ENCODE measurements around the gene FBXL17.

Gene FBXL17

GRCh38 chr5:107809201-107810034 is 572.5 kb downstream of the FBXL17 start:
- no peak for DNase-seq (ENCODE audit: low read depth)
